EL (cell line): ENCODE measurements around the gene RNPS1.
A peak's percentile ranks its signal among the peaks of the same experiment; 100 is the strongest.

ENCODE experiments used
- DNase-seq: peaks from one replicate; pipeline ENCODE4 v3.0.0-alpha.2; 2016

Gene RNPS1

DNA sequence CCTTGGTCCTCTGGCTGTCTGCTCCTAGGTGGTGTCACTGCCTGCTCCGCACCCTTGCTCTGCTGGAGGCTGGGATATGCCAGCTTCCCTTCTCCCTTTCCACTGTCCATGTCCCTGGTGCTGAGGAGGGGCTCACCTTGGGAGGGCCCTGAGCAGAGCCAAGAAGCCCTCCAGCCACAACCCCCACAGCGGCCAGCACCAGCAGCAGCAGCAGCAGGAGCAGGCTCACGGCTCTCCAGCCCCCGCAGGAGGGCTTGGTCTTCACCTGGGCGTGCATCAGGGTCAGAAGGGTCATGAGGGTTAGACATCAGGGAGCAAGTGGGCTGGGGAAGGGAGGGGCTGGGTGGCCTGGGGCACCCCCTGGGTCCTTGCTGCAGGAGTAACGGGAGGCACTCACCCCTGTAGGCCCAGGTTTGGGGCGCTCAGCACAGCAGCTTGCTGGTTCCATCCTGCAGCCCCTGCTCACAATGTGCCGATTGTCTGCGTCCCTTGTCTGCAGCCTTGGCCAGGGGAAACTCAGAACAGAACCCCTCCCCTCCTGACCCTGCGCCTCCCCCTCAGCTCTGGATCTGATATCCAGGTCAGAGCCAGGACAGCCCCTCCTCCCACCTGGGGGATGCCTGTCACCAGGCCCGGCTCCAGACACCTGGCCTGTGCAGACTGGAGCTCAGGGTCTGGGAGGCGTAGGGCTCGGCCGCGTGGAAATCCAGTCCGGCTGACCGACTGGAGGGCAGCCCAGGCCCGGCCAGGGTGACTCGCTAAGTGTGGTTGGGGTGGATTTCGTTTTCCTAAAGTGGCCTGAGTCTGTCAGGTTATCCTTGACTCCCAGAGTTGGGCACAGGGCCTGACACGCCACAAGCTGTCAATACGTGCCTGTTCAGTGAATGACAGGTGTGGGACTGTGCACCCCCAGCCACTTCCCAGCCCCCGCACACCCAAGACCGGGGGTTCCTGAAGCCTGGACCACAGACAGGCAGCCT is 57.2 kb downstream of the RNPS1 start, which contains the start of gene BRICD5:
Gene BRICD5, minus strand, starts transcription at position 478 of the 980 bp plus-strand sequence. Its CDS starts 30 bp downstream, at position 448.
- DNase-seq: no peak

DNA sequence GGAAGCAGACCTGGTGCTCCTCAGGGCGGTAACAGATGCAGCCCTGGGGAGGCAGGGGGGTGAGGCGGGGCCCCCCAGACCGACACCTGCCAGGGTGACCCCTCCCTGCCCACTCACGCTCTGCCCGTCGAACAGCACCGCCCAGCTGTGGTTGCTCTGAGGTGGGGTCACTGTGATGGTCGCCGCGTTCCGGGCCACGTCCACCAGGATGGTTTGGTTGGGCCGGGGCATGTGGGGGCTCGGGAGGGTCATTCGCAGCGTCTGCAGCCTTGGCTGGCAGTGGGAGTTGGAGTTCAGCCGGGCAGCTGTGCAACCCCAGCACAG is 58.0 kb downstream of the RNPS1 start:
- DNase-seq: no peak

DNA sequence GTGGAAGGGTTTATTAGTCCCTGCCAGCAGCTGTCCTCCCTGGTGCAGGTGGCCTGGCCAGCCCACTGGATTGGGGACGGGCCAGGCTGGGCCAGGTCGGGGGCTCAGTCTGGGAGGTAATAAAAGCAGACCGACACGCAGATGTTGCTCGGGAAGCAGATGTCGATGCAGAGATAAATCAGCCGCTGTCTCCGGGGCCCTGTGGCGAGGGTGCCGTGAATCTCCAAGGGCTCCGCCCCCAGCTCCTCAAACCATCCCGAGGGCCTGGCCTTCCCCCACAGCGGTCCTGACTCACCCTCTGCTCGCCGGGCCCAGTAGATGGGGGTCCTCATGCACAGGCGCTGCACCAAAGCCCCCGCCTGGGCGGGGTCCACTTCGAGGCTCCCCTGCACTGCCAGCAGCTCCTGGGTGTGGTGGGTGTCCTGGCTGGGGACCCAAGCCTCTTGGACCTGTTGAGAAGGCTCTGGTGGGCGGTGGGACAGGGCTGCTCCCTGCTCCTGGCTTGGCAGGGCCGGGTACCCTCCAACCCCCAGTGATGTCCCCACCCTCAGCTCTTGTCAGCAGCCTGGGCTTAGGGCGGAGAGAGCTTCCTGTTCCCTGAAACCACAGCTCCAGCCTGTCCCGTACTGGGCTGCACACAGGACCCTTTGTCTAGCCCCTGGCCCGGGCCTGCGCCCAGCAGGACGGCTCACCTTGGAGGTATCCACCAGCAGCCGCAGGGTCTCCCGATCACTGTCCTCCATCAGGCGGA is 58.5 kb downstream of the RNPS1 start:
- no peak for DNase-seq

DNA sequence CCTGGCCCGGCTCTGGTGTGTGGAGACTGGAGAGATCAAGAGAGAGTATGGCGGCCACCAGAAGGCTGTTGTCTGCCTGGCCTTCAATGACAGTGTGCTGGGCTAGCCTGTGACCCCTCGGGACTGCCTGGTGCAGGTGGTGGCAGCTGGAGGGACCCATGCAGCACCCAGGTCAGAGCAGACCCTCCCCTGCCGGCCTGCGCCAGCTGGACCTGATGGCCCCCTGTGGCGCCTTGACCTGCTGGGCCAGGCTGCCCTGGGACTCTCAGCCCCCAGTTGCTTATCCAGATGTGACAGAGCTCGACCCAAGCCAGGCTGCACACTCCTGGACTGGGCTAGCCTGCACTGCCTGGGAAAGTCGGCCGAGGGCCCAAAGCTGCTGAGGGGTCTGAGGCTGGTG is 59.2 kb downstream of the RNPS1 start:
- no peak for DNase-seq

DNA sequence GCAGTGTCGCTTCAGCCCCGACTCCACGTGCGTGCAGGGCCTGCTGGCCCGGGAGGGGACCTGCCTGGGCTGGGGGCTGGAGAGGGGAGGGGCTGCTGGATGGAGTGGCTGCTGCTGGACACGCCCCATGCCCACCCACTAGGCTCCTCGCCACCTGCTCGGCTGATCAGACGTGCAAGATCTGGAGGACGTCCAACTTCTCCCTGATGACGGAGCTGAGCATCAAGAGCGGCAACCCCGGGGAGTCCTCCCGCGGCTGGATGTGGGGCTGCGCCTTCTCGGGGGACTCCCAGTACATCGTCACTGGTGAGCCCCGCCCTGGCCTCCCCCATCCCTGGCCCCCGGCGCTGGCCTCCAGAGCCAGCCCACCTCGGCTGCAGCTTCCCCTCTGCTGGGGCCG is 59.6 kb downstream of the RNPS1 start:
- DNase-seq: no peak

DNA sequence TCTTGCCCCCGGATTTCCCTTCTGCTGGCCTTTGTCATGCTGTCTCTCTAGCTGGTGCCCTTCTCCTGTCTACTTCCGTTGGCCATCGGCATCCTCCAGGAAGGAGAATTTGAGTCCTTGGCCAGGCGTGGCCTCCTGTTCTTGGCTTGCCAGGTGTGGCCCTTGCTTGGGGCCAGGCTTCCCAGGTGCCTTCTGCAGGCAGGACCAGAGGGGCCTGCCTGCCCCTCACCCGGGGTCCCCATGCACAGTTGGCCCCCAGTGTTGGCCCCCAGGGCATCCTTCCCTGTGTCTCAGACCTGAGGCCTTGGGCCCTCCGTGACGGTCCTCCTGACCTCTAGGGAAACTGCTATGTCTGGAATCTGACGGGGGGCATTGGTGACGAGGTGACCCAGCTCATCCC is 60.1 kb downstream of the RNPS1 start:
- no peak for DNase-seq

DNA sequence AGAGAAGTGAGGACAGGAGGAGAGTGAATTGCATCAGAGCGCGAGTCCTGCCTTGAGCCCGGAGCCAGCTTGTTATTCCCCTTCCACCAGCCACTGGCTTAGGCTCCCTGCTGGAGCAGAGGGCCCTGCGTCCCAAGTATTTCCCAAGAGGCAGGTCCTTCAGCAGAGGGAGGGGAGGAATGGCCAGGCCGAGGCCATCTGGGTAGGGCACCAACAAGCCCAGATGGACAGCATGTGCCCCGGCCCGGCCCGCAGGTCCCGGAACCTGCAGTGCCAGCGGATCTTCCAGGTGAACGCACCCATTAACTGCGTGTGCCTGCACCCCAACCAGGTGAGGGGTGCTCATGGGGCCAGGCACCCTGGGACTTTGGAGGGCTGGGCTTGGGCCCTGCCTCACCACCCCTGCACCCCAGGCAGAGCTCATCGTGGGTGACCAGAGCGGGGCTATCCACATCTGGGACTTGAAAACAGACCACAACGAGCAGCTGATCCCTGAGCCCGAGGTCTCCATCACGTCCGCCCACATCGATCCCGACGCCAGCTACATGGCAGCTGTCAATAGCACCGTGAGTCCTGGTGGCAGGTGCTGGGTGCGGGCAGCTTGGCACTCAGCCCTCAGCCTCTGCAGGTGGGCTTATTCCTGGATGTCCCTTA is 61.0 kb downstream of the RNPS1 start:
- no peak for DNase-seq

DNA sequence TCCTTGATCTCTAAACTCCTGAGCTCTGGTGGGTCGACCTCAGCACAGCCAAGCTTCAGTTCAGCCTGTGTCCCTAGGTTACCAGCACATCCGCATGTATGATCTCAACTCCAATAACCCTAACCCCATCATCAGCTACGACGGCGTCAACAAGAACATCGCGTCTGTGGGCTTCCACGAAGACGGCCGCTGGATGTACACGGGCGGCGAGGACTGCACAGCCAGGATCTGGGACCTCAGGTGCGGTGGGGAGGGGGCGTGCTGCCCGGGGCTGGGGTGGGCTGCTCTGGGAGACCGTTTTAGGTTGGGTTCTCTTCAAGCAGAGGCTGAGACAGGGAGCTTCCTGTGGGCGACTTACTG is 61.5 kb downstream of the RNPS1 start:
- no peak for DNase-seq

DNA sequence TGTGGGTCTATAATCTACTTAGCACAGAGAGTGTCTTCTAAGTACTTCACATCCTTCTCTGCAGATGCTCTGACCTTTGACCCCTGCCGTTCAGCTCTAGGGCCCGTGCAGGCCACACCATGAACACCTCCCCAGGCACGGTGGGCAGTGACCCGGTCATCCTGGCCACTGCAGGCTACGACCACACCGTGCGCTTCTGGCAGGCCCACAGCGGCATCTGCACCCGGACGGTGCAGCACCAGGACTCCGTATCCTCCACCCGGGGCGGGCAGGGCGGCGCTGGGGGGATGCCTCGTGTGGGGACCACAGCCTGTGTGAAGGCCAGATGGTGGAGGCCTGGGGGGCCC is 62.0 kb downstream of the RNPS1 start:
- DNase-seq: no peak

DNA sequence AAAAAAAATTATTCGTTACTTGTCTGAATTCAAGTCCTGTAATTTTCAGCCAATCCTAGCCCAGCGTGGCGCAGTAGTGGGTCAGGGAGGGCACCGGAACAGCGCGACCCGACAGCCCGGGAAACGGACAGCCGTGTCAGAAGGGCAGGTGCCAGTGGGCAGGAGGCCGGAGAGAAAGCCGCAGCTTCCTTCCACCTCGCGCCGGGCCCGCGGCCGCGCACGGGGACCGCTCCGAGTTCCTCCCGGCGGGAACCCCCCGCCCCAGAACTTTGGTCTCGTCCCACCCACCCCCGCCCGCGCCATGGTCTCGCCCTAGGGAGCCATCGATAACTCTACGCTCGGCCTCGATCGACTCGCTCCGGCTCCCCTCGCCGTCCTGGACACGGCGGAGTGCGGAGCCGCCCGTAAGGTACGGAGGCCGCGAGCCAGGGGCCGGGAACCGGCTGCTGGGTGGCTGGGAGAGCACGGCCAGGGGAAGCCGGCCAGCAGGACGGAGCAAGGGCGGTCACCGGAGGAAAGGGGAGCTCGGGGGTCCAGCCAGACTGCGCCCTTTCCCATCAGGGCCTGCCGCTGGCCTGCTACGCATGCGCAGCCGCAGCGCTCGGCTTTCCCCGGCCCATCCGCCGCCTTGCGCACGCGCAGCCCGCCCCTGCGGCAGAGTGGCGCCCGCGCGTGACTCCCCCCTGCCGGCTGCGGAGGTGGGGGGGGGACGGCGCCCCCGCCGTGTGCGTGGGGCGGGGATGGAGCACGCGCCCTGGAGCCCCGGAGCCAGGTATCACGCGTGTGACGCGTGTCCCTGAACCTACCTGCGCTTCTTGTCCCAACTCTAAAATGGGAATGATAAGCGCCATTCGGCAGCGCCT is 62.6 kb downstream of the RNPS1 start, which contains the start of gene MLST8:
Gene MLST8, plus strand, starts transcription at position 351 of the 863 bp plus-strand sequence. CDS start 632 bp downstream, outside the sequence.
- DNase-seq: peak; percentile 80

DNA sequence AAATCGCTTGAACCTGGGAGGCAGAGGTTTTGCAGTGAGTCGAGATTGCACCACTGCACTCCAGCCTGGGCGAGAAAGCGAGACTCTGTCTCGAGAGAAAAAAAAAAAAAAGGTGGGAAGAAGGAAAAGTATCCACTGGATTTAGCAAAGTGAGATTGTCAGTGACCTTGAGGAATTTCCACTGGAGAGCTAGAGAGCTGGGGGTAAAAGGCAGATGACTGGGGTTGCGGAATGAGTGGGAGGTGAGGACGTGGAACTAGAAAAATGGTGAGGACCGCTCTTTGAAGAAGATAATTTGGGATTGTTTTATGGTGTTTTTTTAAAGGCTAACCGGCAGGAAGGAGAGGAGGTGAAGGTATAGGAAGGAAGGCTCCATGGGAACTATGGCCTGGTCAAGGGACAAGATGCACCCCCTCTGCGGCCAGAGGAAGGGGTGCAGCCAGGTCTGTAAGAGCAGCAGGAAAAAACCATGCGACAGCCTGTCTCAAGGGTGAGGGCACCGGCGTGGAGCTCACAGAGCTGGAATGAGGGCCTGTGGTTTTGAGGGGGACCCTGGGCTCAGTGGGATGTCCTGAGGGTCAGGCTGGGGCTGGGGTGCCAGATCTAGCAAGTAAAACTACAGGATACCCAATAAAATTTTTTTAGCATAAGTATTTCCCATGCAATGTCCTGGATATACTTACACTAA is 63.4 kb downstream of the RNPS1 start:
- DNase-seq: no peak
